ENCODE measurements around the gene EEIG1. TPM values are rescaled to one million over a fixed set of nuclear protein-coding genes. Genes with fewer than 3 reads are reported as not detected.

The EEIG1 gene
- total RNA-seq, 1 experiment from 2014 or later = 17.5 TPM

DNA sequence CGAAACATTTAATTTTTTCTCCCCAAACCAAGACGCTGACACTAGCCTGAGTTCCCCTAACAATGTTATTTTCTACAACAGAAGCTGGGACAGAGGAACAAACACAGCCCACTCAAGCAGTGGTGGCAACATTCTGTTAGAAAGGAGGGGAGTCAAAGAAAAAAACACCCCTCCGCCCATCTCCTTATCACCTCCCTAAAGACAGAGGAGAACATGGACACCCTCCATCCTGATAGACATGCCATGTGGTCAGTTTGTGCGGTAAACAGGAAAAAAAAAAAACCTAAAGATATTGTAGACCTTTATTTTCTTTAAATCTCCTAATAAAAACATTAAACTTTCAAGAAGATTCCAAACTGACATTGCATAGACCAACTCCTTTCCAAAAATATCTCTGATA lies 40.2 kb downstream of the EEIG1 start:
- CTCF ChIA-PET = interaction anchor here (0.5 to 10.2 kb wide), 6 partner anchors 15 to 184 kb away, joined by 3 to 172 read pairs (median 14); no protein-coding TSS in a partner anchor
- H3K36me3 Mint-ChIP-seq (ENCODE audit: insufficient read depth, unreplicated experiment) = peaks cover 22% of the 10 kb centered on the region
- H3K4me3 Mint-ChIP-seq (ENCODE audit: unreplicated experiment) = no peak overlapping the region
- intact Hi-C loops (cut with micrococcal nuclease) = no loop called here
- H3K27ac Mint-ChIP-seq (ENCODE audit: low read depth, unreplicated experiment) = no peak overlapping the region
- no peak for DNase-seq (ENCODE audit: unreplicated experiment)
- no peaks in the 10 kb centered on the region for H3K27me3 Mint-ChIP-seq (ENCODE audit: insufficient read depth, unreplicated experiment)
- no peaks in the 10 kb centered on the region for H3K9me3 Mint-ChIP-seq (ENCODE audit: unreplicated experiment)
- TF ChIP-seq, protein P1, sequence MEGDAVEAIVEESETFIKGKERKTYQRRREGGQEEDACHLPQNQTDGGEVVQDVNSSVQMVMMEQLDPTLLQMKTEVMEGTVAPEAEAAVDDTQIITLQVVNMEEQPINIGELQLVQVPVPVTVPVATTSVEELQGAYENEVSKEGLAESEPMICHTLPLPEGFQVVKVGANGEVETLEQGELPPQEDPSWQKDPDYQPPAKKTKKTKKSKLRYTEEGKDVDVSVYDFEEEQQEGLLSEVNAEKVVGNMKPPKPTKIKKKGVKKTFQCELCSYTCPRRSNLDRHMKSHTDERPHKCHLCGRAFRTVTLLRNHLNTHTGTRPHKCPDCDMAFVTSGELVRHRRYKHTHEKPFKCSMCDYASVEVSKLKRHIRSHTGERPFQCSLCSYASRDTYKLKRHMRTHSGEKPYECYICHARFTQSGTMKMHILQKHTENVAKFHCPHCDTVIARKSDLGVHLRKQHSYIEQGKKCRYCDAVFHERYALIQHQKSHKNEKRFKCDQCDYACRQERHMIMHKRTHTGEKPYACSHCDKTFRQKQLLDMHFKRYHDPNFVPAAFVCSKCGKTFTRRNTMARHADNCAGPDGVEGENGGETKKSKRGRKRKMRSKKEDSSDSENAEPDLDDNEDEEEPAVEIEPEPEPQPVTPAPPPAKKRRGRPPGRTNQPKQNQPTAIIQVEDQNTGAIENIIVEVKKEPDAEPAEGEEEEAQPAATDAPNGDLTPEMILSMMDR (IDR thresholded peaks at IDR 0.05; ENCODE audit: unreplicated experiment) = no peak
- POLR2A ChIA-PET = interaction anchor here (0.6 to 4.0 kb wide), 3 partner anchors 13 to 95 kb away, joined by 3 to 19 read pairs (median 3); partner anchors contain the start of gene EEIG1
- H3K4me1 Mint-ChIP-seq (ENCODE audit: insufficient read depth, unreplicated experiment) = peaks cover 24% of the 10 kb centered on the region
- no TSS peak for BruUV-seq (replicated peaks)

DNA sequence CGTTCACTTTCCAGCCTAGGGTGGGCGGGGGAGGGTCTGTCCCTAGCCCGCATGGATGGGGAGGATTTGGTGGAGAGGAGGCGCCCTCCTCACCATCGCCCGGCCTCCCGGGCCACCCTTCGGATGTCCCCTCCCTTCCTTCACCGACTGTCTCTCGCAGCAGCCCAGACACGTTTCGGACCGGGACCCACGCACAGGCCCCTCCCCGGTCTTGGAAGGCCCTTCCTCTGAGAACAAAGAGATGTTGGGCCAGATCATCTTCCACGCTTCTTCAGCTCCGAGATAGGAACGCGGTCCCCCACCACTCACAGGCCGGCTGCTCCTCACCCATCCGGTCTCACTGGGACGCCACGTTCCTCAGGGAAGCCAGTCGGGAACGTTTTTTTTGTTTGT lies 42.5 kb downstream of the EEIG1 start:
- Mint-ChIP-seq H3K27me3 (ENCODE audit: insufficient read depth, unreplicated experiment) (no peaks in the 10 kb centered on the region), H3K4me1 (ENCODE audit: insufficient read depth, unreplicated experiment) (peaks cover 28% of the 10 kb centered on the region), H3K27ac (ENCODE audit: low read depth, unreplicated experiment) (peak overlapping the region; percentile 79), H3K9me3 (ENCODE audit: unreplicated experiment) (no peaks in the 10 kb centered on the region), H3K36me3 (ENCODE audit: insufficient read depth, unreplicated experiment) (peaks cover 14% of the 10 kb centered on the region), H3K4me3 (ENCODE audit: unreplicated experiment) (peak overlapping the region; percentile 82)
- ChIA-PET CTCF (interaction anchor here (0.5 to 10.2 kb wide), 2 partner anchors 58 to 96 kb away, joined by 3 to 172 read pairs; no protein-coding TSS in a partner anchor), POLR2A (interaction anchor here (1.5 to 1.9 kb wide), 3 partner anchors 41 to 129 kb away, joined by 4 to 9 read pairs (median 7); partner anchors contain the start of genes EEIG1 and NAIF1)
- no peak for DNase-seq (ENCODE audit: unreplicated experiment)
- intact Hi-C loops (cut with micrococcal nuclease) = no loop called here
- BruUV-seq (replicated peaks) = no TSS peak
- TF ChIP-seq, protein P1 (IDR thresholded peaks at IDR 0.05; ENCODE audit: unreplicated experiment) = no peak

DNA sequence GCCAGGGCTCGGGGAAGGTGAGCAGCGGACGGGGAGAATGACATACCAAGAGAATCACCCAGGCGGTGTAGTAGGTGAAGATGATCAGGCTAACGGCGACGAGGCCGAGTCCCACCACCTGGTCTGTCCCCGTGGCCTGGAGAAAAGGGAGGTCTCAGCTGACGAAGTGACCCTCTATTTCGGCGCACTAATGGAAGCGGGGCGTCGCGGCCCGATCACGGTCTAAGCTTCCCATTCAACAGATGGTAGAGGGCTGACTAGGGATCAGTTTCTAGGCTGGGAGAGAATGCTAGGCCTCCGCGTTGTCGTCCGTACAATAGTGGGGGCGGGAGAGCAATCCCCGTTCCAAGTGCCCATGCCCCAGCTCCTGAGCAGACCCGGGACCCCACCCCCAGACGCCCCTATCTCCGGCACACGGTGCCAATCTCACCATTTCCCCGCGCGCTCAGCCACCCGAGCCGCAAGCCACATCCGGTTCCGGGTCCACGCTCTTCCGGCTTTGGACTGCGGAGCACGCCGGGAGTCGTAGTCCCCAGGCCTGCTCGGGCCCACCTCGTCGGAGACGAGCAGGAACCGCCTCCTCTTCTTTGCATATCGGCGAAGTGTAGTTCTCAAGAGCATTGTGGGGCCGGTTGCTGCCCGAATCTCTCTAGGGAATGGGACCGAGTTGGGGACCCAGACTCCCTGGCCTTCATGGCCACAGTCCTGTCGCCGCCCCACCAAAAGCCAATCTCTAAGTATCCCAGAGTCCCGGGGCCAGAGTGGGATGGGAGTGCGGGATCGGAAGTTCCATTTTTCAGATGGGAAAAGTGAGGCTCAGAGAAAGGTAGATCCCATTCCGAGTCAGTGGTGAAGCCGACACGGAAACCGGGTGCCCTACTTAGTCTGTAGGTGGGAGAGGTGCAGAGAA lies 43.1 kb downstream of the EEIG1 start, which contains the start of gene DPM2:
Gene DPM2 (minus strand): TSS at position 467 of the 910 bp plus-strand sequence. CDS start 34 bp downstream, at position 433.
- Mint-ChIP-seq H3K4me1 (ENCODE audit: insufficient read depth, unreplicated experiment) (peaks cover 28% of the 10 kb centered on the region), H3K36me3 (ENCODE audit: insufficient read depth, unreplicated experiment) (peaks cover 14% of the 10 kb centered on the region), H3K9me3 (ENCODE audit: unreplicated experiment) (no peaks in the 10 kb centered on the region), H3K27me3 (ENCODE audit: insufficient read depth, unreplicated experiment) (no peaks in the 10 kb centered on the region), H3K4me3 (ENCODE audit: unreplicated experiment) (peak within 1 kb of the TSS; percentile 82), H3K27ac (ENCODE audit: low read depth, unreplicated experiment) (peak within 1 kb of the TSS; percentile 79)
- ChIA-PET POLR2A (interaction anchor here (0.6 to 1.9 kb wide), 9 partner anchors 41 to 330 kb away, joined by 3 to 9 read pairs (median 3); partner anchors contain the start of genes NAIF1 and TOR2A), CTCF (interaction anchor here (0.5 to 10.2 kb wide), 5 partner anchors 17 to 180 kb away, joined by 3 to 172 read pairs (median 5); no protein-coding TSS in a partner anchor)
- intact Hi-C loops (cut with micrococcal nuclease) = no loop called here
- TSS peak; percentile 66 for BruUV-seq (replicated peaks)
- TF ChIP-seq, protein P1 (IDR thresholded peaks at IDR 0.05; ENCODE audit: unreplicated experiment) = no peak
- DNase-seq (ENCODE audit: unreplicated experiment) = peak; percentile 72

DNA sequence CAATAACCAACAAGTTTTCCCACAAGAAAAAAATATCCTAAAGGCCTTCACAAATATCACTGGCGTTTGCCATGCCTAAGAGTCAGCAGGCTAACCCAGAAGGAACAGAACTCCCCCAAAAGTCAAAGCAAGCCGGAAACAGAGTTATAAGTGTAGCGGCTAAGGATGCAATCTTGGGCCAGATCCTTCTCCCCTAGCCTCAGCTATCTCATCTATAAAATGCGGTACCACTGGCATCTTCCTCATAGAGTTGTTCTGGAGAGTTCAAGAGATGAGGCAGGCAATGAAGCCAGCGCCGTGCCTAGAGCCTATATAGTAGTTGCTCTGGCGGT lies 43.8 kb downstream of the EEIG1 start:
- Mint-ChIP-seq H3K9me3 (ENCODE audit: unreplicated experiment) (no peaks in the 10 kb centered on the region), H3K36me3 (ENCODE audit: insufficient read depth, unreplicated experiment) (peaks cover 14% of the 10 kb centered on the region), H3K27ac (ENCODE audit: low read depth, unreplicated experiment) (peak overlapping the region; percentile 79), H3K4me3 (ENCODE audit: unreplicated experiment) (peak overlapping the region; percentile 82), H3K27me3 (ENCODE audit: insufficient read depth, unreplicated experiment) (no peaks in the 10 kb centered on the region), H3K4me1 (ENCODE audit: insufficient read depth, unreplicated experiment) (peaks cover 22% of the 10 kb centered on the region)
- intact Hi-C loops (cut with micrococcal nuclease) = no loop called here
- DNase-seq (ENCODE audit: unreplicated experiment) = no peak
- CTCF ChIA-PET = interaction anchor here (0.7 to 10.2 kb wide), 4 partner anchors 16 to 181 kb away, joined by 3 to 172 read pairs (median 5); no protein-coding TSS in a partner anchor
- BruUV-seq (replicated peaks) = no TSS peak
- TF ChIP-seq, protein P1 (IDR thresholded peaks at IDR 0.05; ENCODE audit: unreplicated experiment) = no peak
- POLR2A ChIA-PET = interaction anchor here (0.6 to 1.9 kb wide), 9 partner anchors 42 to 330 kb away, joined by 3 to 9 read pairs (median 3); partner anchors contain the start of genes NAIF1 and TOR2A
